Spleen (tissue), 11 donors: Measurements from ENCODE around the gene NRG3. TPM values are rescaled to one million over a fixed set of nuclear protein-coding genes. Genes with fewer than 3 reads are reported as not detected.

Experiments
- DNase-seq: peaks from one replicate; pipeline ENCODE4 v3.0.0-alpha.2; 2020
- H3K27ac ChIP-seq, 8 donors: fragments of 200-600 bp; sonication (generic) in 7 of 8; 1 replicate in 4 of 8; 2 replicates in 4 of 8; pipeline versions ENCODE4 v1.5.0 to v1.8.0; 2016 to 2021; ENCODE audit warnings: inconsistent platforms in 4 of 8, mild to moderate bottlenecking in 4 of 8, moderate library complexity in 1 of 8
- H3K27me3 ChIP-seq, 7 donors: fragments of 200-600 bp; sonication (generic) in 6 of 7; replicated peaks in 1 of 7; 1 replicate in 4 of 7; 2 replicates in 3 of 7; pipeline versions ENCODE4 v1.5.0 to v1.8.0; 2016 to 2021; ENCODE audit warnings: inconsistent platforms in 3 of 7, mild to moderate bottlenecking in 1 of 7
- H3K36me3 ChIP-seq, 6 donors: fragments of 200-600 bp; sonication (generic) in 5 of 6; 1 replicate in 4 of 6; 2 replicates in 2 of 6; pipeline versions ENCODE4 v1.5.0 to v1.8.0; 2016 to 2021; ENCODE audit warnings: inconsistent platforms in 2 of 6
- H3K4me1 ChIP-seq, 6 donors: fragments of 200-600 bp; sonication (generic) in 5 of 6; 1 replicate in 3 of 6; 2 replicates in 3 of 6; pipeline versions ENCODE4 v1.5.0 to v1.8.0; 2016 to 2021; ENCODE audit warnings: inconsistent platforms in 3 of 6
- H3K4me3 ChIP-seq, 8 donors: fragments of 200-600 bp; sonication (generic) in 7 of 8; 1 replicate in 4 of 8; 2 replicates in 4 of 8; pipeline versions ENCODE4 v1.5.0 to v1.8.0; 2016 to 2021; ENCODE audit warnings: inconsistent platforms in 4 of 8, mild to moderate bottlenecking in 4 of 8, moderate library complexity in 2 of 8
- H3K9me3 ChIP-seq, 8 donors: fragments of 200-600 bp; sonication (generic) in 7 of 8; 1 replicate in 4 of 8; 2 replicates in 4 of 8; pipeline versions ENCODE4 v1.5.0 to v1.8.0; 2016 to 2021; ENCODE audit warnings: inconsistent platforms in 4 of 8
- CTCF ChIP-seq, 11 experiments: fragments of 200-600 bp in 7 of 11; fragments of 450-650 bp in 4 of 11; sonication (generic) in 4 of 11; IDR thresholded peaks in 8 of 11; conservative IDR thresholded peaks in 3 of 11; 1 replicate in 7 of 11; 2 replicates in 4 of 11; pipeline versions ENCODE4 v1.4.0 to v1.8.0; 2016 to 2021; ENCODE audit warnings: antibody characterized with exemption in 11 of 11, inconsistent platforms in 4 of 11, mild to moderate bottlenecking in 1 of 11
- POLR2A ChIP-seq, 3 donors: fragments of 450-650 bp; IDR thresholded peaks; one replicate each; pipeline ENCODE4 v1.5.1; 2017; ENCODE audit warnings: antibody characterized with exemption in 3 of 3, mild to moderate bottlenecking in 1 of 3
- POLR2AphosphoS5 ChIP-seq, 3 donors: sonication (generic); formaldehyde crosslinking; IDR thresholded peaks; one replicate each; pipeline ENCODE4 v1.5.1; 2017; ENCODE audit warnings: antibody characterized with exemption in 3 of 3
- WGBS, 5 donors: extraction: QIAGEN DNeasy Blood & Tissue Kit in 3 of 5; methylation state at CpG; one replicate each; pipeline versions ENCODE4 v1.1.5 to v1.1.7; 2013 to 2018; 5-methylcytosine and 5-hydroxymethylcytosine counted together
- intact Hi-C: fragments of 100-400 bp; cut with DNase I; formaldehyde crosslinking; loops from one replicate; pipeline ENCODE4 v1.15.0; 2023; ENCODE audit warnings: low total_unique reads
- polyA plus RNA-seq, 3 donors: library from polyadenylated mRNA; stranded (reverse); fragments of 200-250 nt; gene quantifications; one replicate each; pipeline ENCODE4 v1.2.1, GENCODE V29; 2013
- total RNA-seq, 7 donors: library from RNA; depleted of rRNA in 3 of 7; stranded (reverse); fragments of >200 nt in 3 of 7; fragmentation: NEBNext Ultra II Directional in 4 of 7; extraction: Animal tissue kit (Norgen Biotek cat#: 25700) in 4 of 7; gene quantifications; one replicate each; pipeline versions ENCODE4 v1.1.0 to v1.2.1, GENCODE V29; 2016 to 2021
- donor health status: healthy with polysubstance abuse.
- donor health status: DM: no; HTN: no; CAD: no; lungs with moderate emphysema.
- donor health status: DM: no; HTN: no; CAD: no.
- donor health status: Bipolar disorder and iron deficiency.
- donor health status: healthy.
- donor health status: DM: no; HTN: no; CAD: no.
- donor health status: DM: yes; HTN: yes; CAD: no.

Gene NRG3
- total and polyA plus RNA-seq, 10 donors: 0.10 to 0.22 (median 0.21) TPM; not detected in 7

- no peak for DNase-seq
- Histone ChIP-seq H3K4me1 (no peaks in the 10 kb centered on the region), H3K27me3 (no peaks in the 10 kb centered on the region), H3K36me3 (no peaks in the 10 kb centered on the region), H3K9me3 (peaks cover 0 to 4% (median 0%) of the 10 kb centered on the region in 8 donors), H3K27ac (no peak overlapping the region), H3K4me3 (no peak overlapping the region)
- 68 to 85% (median 70%) methylated on average over 6 of the region's 6 CpGs for WGBS, 5 donors
- intact Hi-C loops: no loop called here
- TF ChIP-seq POLR2A (IDR thresholded peaks at IDR 0.05): no peak
- no peak for TF ChIP-seq POLR2AphosphoS5 (IDR thresholded peaks at IDR 0.05)
- no peak for TF ChIP-seq CTCF (IDR thresholded peaks at IDR 0.05 in 8 of 11, conservative IDR thresholded peaks at IDR 0.05 in 3 of 11)
Observed at GRCh38 chr10:82464191-82464818, 589.3 kb downstream of the NRG3 start.

GRCh38 chr10:82464966-82465365, 590.0 kb downstream of the NRG3 start:
- TF ChIP-seq POLR2AphosphoS5 (IDR thresholded peaks at IDR 0.05) (no peak), POLR2A (IDR thresholded peaks at IDR 0.05) (no peak), CTCF (IDR thresholded peaks at IDR 0.05 in 8 of 11, conservative IDR thresholded peaks at IDR 0.05 in 3 of 11) (no peak)
- WGBS, 5 donors: 65 to 83% (median 68%) methylated on average over 5 of the region's 5 CpGs
- intact Hi-C loops: no loop called here

GRCh38 chr10:82468453-82468852, 593.5 kb downstream of the NRG3 start:
- intact Hi-C loops: no loop called here
- Histone ChIP-seq H3K4me1 (no peaks in the 10 kb centered on the region), H3K4me3 (no peak overlapping the region), H3K9me3 (peaks cover 0 to under 1% (median 0%) of the 10 kb centered on the region in 8 donors), H3K36me3 (no peaks in the 10 kb centered on the region), H3K27me3 (no peaks in the 10 kb centered on the region), H3K27ac (no peak overlapping the region)
- DNase-seq: no peak
- TF ChIP-seq CTCF (IDR thresholded peaks at IDR 0.05 in 8 of 11, conservative IDR thresholded peaks at IDR 0.05 in 3 of 11) (no peak), POLR2AphosphoS5 (IDR thresholded peaks at IDR 0.05) (no peak), POLR2A (IDR thresholded peaks at IDR 0.05) (no peak)
- WGBS, 5 donors: 72 to 90% (median 84%) methylated on average over 1 of the region's 1 CpG

More at GRCh38 chr10:82464966-82465365, 590.0 kb downstream of the NRG3 start:
- DNase-seq: no peak
- Histone ChIP-seq H3K27me3 (no peaks in the 10 kb centered on the region), H3K9me3 (peaks cover 0 to 4% (median 0%) of the 10 kb centered on the region in 8 donors), H3K4me3 (no peak overlapping the region), H3K36me3 (no peaks in the 10 kb centered on the region), H3K4me1 (no peaks in the 10 kb centered on the region), H3K27ac (no peak overlapping the region)

GRCh38 chr10:82472406-82473335, 597.7 kb downstream of the NRG3 start:
- H3K27me3 ChIP-seq: no peaks in the 10 kb centered on the region
- no peaks in the 10 kb centered on the region for H3K4me1 ChIP-seq
- no peak overlapping the region for H3K27ac ChIP-seq
- intact Hi-C loops: no loop called here
- TF ChIP-seq CTCF (IDR thresholded peaks at IDR 0.05 in 8 of 11, conservative IDR thresholded peaks at IDR 0.05 in 3 of 11) (no peak), POLR2AphosphoS5 (IDR thresholded peaks at IDR 0.05) (no peak), POLR2A (IDR thresholded peaks at IDR 0.05) (no peak)
- WGBS, 5 donors: 86 to 93% (median 90%) methylated on average over 5 of the region's 5 CpGs
- DNase-seq: no peak
- no peaks in the 10 kb centered on the region for H3K36me3 ChIP-seq
- peaks cover 0 to 13% (median 0%) of the 10 kb centered on the region in 8 donors for H3K9me3 ChIP-seq
- no peak overlapping the region for H3K4me3 ChIP-seq
